ENCODE data around the gene SLC2A13. TPM values are rescaled to one million over a fixed set of nuclear protein-coding genes. Genes with fewer than 3 reads are reported as not detected.

Gene SLC2A13
- total RNA-seq, 1 experiment from 2014 or later, result 7.0 TPM

- Histone ChIP-seq H4K91ac (ENCODE audit: insufficient read length, low read depth, low read length) (no peak overlapping the region), H3K79me1 (ENCODE audit: insufficient read depth, low read depth, low read length, poor library complexity, severe bottlenecking) (no peaks in the 10 kb centered on the region), H3K23me2 (ENCODE audit: insufficient read length, low read depth, low read length, poor library complexity, severe bottlenecking) (no peaks in the 10 kb centered on the region), H3K4ac (ENCODE audit: low read depth, low read length) (no peak overlapping the region; the same call in 1 of the 2 replicates), H3K4me2 (ENCODE audit: insufficient read depth, insufficient read length, low read length) (no peak overlapping the region), H3K79me2 (ENCODE audit: insufficient read depth, low read length) (no peaks in the 10 kb centered on the region), H2AFZ (ENCODE audit: low read length) (no peak overlapping the region), H2AK5ac (ENCODE audit: insufficient read length, low read length) (no peak overlapping the region), H2BK12ac (ENCODE audit: insufficient read length, low read depth, low read length) (no peak overlapping the region), H3K4me1 (ENCODE audit: insufficient read depth, low read length) (no peaks in the 10 kb centered on the region; the same call in 1 of the 2 replicates), H3K27me3 (ENCODE audit: insufficient read depth, low read length) (no peaks in the 10 kb centered on the region), H3T11ph (ENCODE audit: low read length) (no peak overlapping the region), H3K9me3 (ENCODE audit: control insufficient read depth, low read depth, low read length) (no peaks in the 10 kb centered on the region), H4K20me1 (ENCODE audit: control insufficient read depth, insufficient read depth, insufficient read length) (no peaks in the 10 kb centered on the region), H3K56ac (ENCODE audit: insufficient read length, low read depth, low read length) (no peak overlapping the region), H2BK5ac (ENCODE audit: insufficient read length, low read length) (no peak overlapping the region), H4K8ac (replicated peaks; ENCODE audit: insufficient read length, low read depth, low read length) (no peak overlapping the region), H2BK120ac (ENCODE audit: low read depth, low read length, poor library complexity, severe bottlenecking) (no peak overlapping the region), H3K14ac (ENCODE audit: insufficient read depth, low read length) (no peak overlapping the region), H4K5ac (ENCODE audit: insufficient read length, low read depth, low read length) (no peak overlapping the region), H3K23ac (ENCODE audit: insufficient read length, low read depth, low read length) (no peak overlapping the region), H2BK20ac (ENCODE audit: low read depth, low read length, poor library complexity, severe bottlenecking) (no peak overlapping the region), H3K27ac (ENCODE audit: insufficient read length, low read depth, low read length) (no peak overlapping the region), H2BK15ac (ENCODE audit: low read depth, low read length) (no peak overlapping the region), H3K18ac (ENCODE audit: insufficient read length, low read depth, low read length) (no peak overlapping the region), H3K9ac (ENCODE audit: extremely low read depth, insufficient read length, low read length) (no peak overlapping the region)
- Mint-ChIP-seq H3K9me3 (no peaks in the 10 kb centered on the region), H3K4me3 (no peak overlapping the region), H3K4me1 (peaks cover 5 to 9% of the 10 kb centered on the region in 2 experiments), H3K27ac (0 out of 7 replicates have a peak overlapping the region, but pooled peaks of 1 of the 3 experiments have one; percentile 0), H3K36me3 (ENCODE audit: insufficient read depth in 1 of 3, low read depth in 3 of 3) (no peaks in the 10 kb centered on the region; a peak in 1 of 7 replicates), H3K27me3 (ENCODE audit: low read depth) (no peaks in the 10 kb centered on the region)
- TF ChIP-seq, protein P1, sequence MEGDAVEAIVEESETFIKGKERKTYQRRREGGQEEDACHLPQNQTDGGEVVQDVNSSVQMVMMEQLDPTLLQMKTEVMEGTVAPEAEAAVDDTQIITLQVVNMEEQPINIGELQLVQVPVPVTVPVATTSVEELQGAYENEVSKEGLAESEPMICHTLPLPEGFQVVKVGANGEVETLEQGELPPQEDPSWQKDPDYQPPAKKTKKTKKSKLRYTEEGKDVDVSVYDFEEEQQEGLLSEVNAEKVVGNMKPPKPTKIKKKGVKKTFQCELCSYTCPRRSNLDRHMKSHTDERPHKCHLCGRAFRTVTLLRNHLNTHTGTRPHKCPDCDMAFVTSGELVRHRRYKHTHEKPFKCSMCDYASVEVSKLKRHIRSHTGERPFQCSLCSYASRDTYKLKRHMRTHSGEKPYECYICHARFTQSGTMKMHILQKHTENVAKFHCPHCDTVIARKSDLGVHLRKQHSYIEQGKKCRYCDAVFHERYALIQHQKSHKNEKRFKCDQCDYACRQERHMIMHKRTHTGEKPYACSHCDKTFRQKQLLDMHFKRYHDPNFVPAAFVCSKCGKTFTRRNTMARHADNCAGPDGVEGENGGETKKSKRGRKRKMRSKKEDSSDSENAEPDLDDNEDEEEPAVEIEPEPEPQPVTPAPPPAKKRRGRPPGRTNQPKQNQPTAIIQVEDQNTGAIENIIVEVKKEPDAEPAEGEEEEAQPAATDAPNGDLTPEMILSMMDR (conservative IDR thresholded peaks at IDR 0.05), result no peak
- WGBS (ENCODE audit: extremely low coverage, insufficient read length, low lambda C conversion rate), result no CpG with 5 or more reads among the region's 2 CpGs
- DNase-seq, result no peak
Measured at GRCh38 chr12:39846971-39847650, 258.8 kb downstream of the SLC2A13 start.
